Raji (cell line): ENCODE results near the gene SERP2.

Experiments
- POLR2A ChIP-seq: IDR thresholded peaks from 2 replicates; pipeline ENCODE4 v1.6.1; 2011; ENCODE audit warnings: low read depth, low read length, control low read depth; ENCODE audit not compliant: insufficient read depth

Gene SERP2

GRCh38 chr13:44426461-44426860 lies 52.8 kb downstream of the SERP2 start:
- TF ChIP-seq POLR2A = no peak

GRCh38 chr13:44429311-44429710 lies 55.7 kb downstream of the SERP2 start:
- TF ChIP-seq POLR2A = no peak

GRCh38 chr13:44431150-44431549 lies 57.5 kb downstream of the SERP2 start:
- no peak for TF ChIP-seq POLR2A

- no peak for TF ChIP-seq POLR2A
Observed at GRCh38 chr13:44432650-44433049, 59.0 kb downstream of the SERP2 start.

GRCh38 chr13:44433863-44434765 lies 60.5 kb downstream of the SERP2 start:
- TF ChIP-seq POLR2A = no peak

- TF ChIP-seq POLR2A = 0 out of 2 replicates have a peak, but pooled peaks have one; percentile 24
Observed at GRCh38 chr13:44434766-44435141, 61.1 kb downstream of the SERP2 start.

GRCh38 chr13:44435142-44435918 lies 61.7 kb downstream of the SERP2 start:
- no peak for TF ChIP-seq POLR2A

GRCh38 chr13:44435919-44436510 lies 62.4 kb downstream of the SERP2 start:
- TF ChIP-seq POLR2A = no peak

- peak; percentile 53 for TF ChIP-seq POLR2A
Observed at GRCh38 chr13:44436589-44437337, 63.1 kb downstream of the SERP2 start.

- TF ChIP-seq POLR2A = no peak
Observed at GRCh38 chr13:44437356-44438233, 64.0 kb downstream of the SERP2 start.

GRCh38 chr13:44438234-44438579 lies 64.6 kb downstream of the SERP2 start:
- TF ChIP-seq POLR2A = no peak

GRCh38 chr13:44439452-44440024 lies 65.9 kb downstream of the SERP2 start:
- no peak for TF ChIP-seq POLR2A

GRCh38 chr13:44440046-44440608 lies 66.5 kb downstream of the SERP2 start:
- TF ChIP-seq POLR2A = no peak
